Panc1 (cell line): ENCODE data around the gene NOTCH1. TPM values are rescaled to one million over a fixed set of nuclear protein-coding genes. Genes with fewer than 3 reads are reported as not detected.

ENCODE experiments used
- ATAC-seq: fragments of 200-7000 bp; cut with Tn5 transposase; 2 replicates; pipeline ENCODE4 v1.9.1; 2020; ENCODE audit warnings: mild to moderate bottlenecking, moderate library complexity
- BruUV-seq: library from RNA; stranded (reverse); fragments of 400-500 nt; replicated peaks from 2 replicates; lab custom pipeline; 2021; lab: Mats Ljungman, UMichigan
- CTCF ChIA-PET: fragments of 300-600 bp; sonication (Branson Sonifier 250); formaldehyde crosslinking; loops from one replicate; lab custom pipeline; 2022; ENCODE audit warnings: antibody characterized with exemption; lab: Charles Lee
- POLR2A ChIA-PET: fragments of 300-600 bp; sonication (Branson Sonifier 250); formaldehyde crosslinking; loops from one replicate; lab custom pipeline; 2022; ENCODE audit warnings: antibody characterized with exemption; lab: Charles Lee
- DNase-seq: peaks from one replicate; pipeline ENCODE4 v3.0.0-alpha.2; 2010; ENCODE audit warnings: low read depth, low spot score
- H3K27ac ChIP-seq: 2 replicates; pipeline ENCODE4 v1.5.1; 2011; ENCODE audit warnings: mild to moderate bottlenecking, low read length, inconsistent platforms
- H3K27me3 ChIP-seq: fragments of 200-500 bp; sonication (Bioruptor generic); 2 replicates; pipeline ENCODE4 v1.6.0; 2014; ENCODE audit warnings: low read length, inconsistent platforms; ENCODE audit not compliant: control insufficient read depth, insufficient read depth
- H3K36me3 ChIP-seq: fragments of 200-500 bp; sonication (Bioruptor generic); 2 replicates; pipeline ENCODE4 v1.5.1; 2014; ENCODE audit warnings: inconsistent platforms, mild to moderate bottlenecking, low read length, moderate library complexity; ENCODE audit not compliant: control insufficient read depth, insufficient read depth
- H3K4me1 ChIP-seq: 2 replicates; pipeline ENCODE4 v1.5.1; 2011; ENCODE audit warnings: inconsistent platforms, mild to moderate bottlenecking, low read length, moderate library complexity; ENCODE audit not compliant: control insufficient read depth, insufficient read depth
- H3K4me3 ChIP-seq, 2 experiments: 2 replicates each; pipeline ENCODE4 v1.5.1; 2011 to 2012; ENCODE audit warnings: low read depth in 2 of 2, low read length in 2 of 2, mild to moderate bottlenecking in 2 of 2, inconsistent platforms in 1 of 2, moderate library complexity in 1 of 2
- H3K9me3 ChIP-seq: fragments of 200-500 bp; sonication (Bioruptor generic); 2 replicates; pipeline ENCODE4 v1.5.1; 2014; ENCODE audit warnings: low read depth, mild to moderate bottlenecking, inconsistent platforms, low read length, moderate library complexity; ENCODE audit not compliant: control insufficient read depth, insufficient read depth
- POLR2AphosphoS5 ChIP-seq: IDR thresholded peaks from 2 replicates; pipeline ENCODE4 v1.6.1; 2012; ENCODE audit warnings: mild to moderate bottlenecking, low read depth, low read length, moderate library complexity
- SIN3A ChIP-seq: IDR thresholded peaks from 2 replicates; pipeline ENCODE4 v1.6.1; 2012; ENCODE audit warnings: low read depth, mild to moderate bottlenecking, low read length, moderate library complexity, borderline replicate concordance; ENCODE audit not compliant: insufficient read depth
- TCF7L2 ChIP-seq: IDR thresholded peaks from 2 replicates; pipeline ENCODE4 v1.6.1; 2011; ENCODE audit warnings: mild to moderate bottlenecking, low read depth, low read length, inconsistent platforms
- in situ Hi-C: cut with HindIII; loops from 2 replicates; pipeline ENCODE4 v1.10.0; 2016; ENCODE audit warnings: low sequenced_read_pairs, low pct_unique_long_range_greater_than_20kb
- intact Hi-C: fragments of 100-400 bp; cut with micrococcal nuclease; formaldehyde crosslinking; loops from one replicate; pipeline ENCODE4 v1.10.0; 2022; ENCODE audit not compliant: unreplicated experiment
- total RNA-seq: library from RNA; stranded (reverse); gene quantifications from one replicate; pipeline ENCODE4 v1.2.1, GENCODE V29; 2021; ENCODE audit not compliant: unreplicated experiment
- TF ChIP-seq, protein P1 (sequence below), 2 experiments: IDR thresholded peaks; 2 replicates each; pipeline ENCODE4 v1.6.1; 2011 to 2012; ENCODE audit warnings: low read depth in 2 of 2, control low read depth in 1 of 2, low read length in 1 of 2, mild to moderate bottlenecking in 1 of 2, moderate library complexity in 1 of 2; ENCODE audit not compliant: insufficient read depth in 1 of 2
- TF ChIP-seq, protein P2 (sequence below): fragments of 450-650 bp; IDR thresholded peaks from 2 replicates; pipeline ENCODE4 v1.5.1; 2017; ENCODE audit warnings: mild to moderate bottlenecking

NOTCH1 gene
- total RNA-seq, 1 experiment from 2014 or later, result 13.4 TPM

- H3K36me3 ChIP-seq, result peaks cover 13% of the 10 kb centered on the region
- no peak overlapping the region for H3K27ac ChIP-seq
- TF ChIP-seq, protein P1, sequence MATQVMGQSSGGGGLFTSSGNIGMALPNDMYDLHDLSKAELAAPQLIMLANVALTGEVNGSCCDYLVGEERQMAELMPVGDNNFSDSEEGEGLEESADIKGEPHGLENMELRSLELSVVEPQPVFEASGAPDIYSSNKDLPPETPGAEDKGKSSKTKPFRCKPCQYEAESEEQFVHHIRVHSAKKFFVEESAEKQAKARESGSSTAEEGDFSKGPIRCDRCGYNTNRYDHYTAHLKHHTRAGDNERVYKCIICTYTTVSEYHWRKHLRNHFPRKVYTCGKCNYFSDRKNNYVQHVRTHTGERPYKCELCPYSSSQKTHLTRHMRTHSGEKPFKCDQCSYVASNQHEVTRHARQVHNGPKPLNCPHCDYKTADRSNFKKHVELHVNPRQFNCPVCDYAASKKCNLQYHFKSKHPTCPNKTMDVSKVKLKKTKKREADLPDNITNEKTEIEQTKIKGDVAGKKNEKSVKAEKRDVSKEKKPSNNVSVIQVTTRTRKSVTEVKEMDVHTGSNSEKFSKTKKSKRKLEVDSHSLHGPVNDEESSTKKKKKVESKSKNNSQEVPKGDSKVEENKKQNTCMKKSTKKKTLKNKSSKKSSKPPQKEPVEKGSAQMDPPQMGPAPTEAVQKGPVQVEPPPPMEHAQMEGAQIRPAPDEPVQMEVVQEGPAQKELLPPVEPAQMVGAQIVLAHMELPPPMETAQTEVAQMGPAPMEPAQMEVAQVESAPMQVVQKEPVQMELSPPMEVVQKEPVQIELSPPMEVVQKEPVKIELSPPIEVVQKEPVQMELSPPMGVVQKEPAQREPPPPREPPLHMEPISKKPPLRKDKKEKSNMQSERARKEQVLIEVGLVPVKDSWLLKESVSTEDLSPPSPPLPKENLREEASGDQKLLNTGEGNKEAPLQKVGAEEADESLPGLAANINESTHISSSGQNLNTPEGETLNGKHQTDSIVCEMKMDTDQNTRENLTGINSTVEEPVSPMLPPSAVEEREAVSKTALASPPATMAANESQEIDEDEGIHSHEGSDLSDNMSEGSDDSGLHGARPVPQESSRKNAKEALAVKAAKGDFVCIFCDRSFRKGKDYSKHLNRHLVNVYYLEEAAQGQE (IDR thresholded peaks at IDR 0.05; ENCODE audit: insufficient read depth in 1 of 2, low read depth in 2 of 2, low read length in 1 of 2), result no peak
- no peak for TF ChIP-seq TCF7L2
- TF ChIP-seq, protein P2, sequence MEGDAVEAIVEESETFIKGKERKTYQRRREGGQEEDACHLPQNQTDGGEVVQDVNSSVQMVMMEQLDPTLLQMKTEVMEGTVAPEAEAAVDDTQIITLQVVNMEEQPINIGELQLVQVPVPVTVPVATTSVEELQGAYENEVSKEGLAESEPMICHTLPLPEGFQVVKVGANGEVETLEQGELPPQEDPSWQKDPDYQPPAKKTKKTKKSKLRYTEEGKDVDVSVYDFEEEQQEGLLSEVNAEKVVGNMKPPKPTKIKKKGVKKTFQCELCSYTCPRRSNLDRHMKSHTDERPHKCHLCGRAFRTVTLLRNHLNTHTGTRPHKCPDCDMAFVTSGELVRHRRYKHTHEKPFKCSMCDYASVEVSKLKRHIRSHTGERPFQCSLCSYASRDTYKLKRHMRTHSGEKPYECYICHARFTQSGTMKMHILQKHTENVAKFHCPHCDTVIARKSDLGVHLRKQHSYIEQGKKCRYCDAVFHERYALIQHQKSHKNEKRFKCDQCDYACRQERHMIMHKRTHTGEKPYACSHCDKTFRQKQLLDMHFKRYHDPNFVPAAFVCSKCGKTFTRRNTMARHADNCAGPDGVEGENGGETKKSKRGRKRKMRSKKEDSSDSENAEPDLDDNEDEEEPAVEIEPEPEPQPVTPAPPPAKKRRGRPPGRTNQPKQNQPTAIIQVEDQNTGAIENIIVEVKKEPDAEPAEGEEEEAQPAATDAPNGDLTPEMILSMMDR, result no peak
- TF ChIP-seq POLR2AphosphoS5, result no peak
- no peak for TF ChIP-seq SIN3A
- BruUV-seq, result no TSS peak
- H3K9me3 ChIP-seq, result no peaks in the 10 kb centered on the region
- no peak for DNase-seq
- no peak overlapping the region for H3K4me3 ChIP-seq
- ChIA-PET CTCF (no interaction called here), POLR2A (no interaction called here)
- no peaks in the 10 kb centered on the region for H3K27me3 ChIP-seq
- no peaks in the 10 kb centered on the region for H3K4me1 ChIP-seq
- in situ Hi-C loops (no loop called here), intact Hi-C loops (no loop called here)
- ATAC-seq, result no peak
Observed at GRCh38 chr9:136470792-136471469, 74.9 kb downstream of the NOTCH1 start.

DNA sequence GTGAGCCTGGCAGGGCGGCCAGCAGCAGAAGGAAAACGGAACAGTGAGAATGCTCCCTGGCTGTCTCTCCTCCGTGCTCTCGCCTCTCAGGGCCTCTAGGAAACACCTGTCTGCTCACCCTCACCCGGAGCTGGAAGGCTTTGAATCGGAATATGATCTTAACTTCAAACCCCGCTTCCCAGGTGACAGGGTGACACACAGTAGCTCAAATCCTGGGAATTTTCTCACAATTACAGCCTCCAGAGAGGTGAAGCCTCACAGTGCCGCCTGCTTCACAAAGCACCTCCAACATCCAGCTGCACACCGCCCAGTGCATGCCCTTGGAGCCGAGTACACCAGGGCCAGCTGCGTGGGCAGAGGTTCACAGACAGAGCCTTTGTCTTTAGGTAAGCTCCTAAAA lies 75.5 kb downstream of the NOTCH1 start:
- CTCF ChIA-PET, result no interaction called here
- BruUV-seq, result no TSS peak

More for the DNA sequence above, 75.5 kb downstream of the NOTCH1 start:
- intact Hi-C loops (no loop called here), in situ Hi-C loops (no loop called here)
- POLR2A ChIA-PET, result no interaction called here
- no peak for ATAC-seq
- Histone ChIP-seq H3K27me3 (no peaks in the 10 kb centered on the region), H3K36me3 (peaks cover 8% of the 10 kb centered on the region), H3K4me1 (no peaks in the 10 kb centered on the region), H3K4me3 (no peak overlapping the region), H3K9me3 (no peaks in the 10 kb centered on the region), H3K27ac (no peak overlapping the region)
- TF ChIP-seq SIN3A, result no peak
- TF ChIP-seq, protein P2, result no peak
- no peak for TF ChIP-seq TCF7L2
- TF ChIP-seq, protein P1 (IDR thresholded peaks at IDR 0.05; ENCODE audit: insufficient read depth in 1 of 2, low read depth in 2 of 2, low read length in 1 of 2), result no peak
- no peak for TF ChIP-seq POLR2AphosphoS5
- DNase-seq, result no peak
